Body of pancreas (tissue), 4 donors: Measurements from ENCODE around the gene ARHGAP27.

Experiments used
- POLR2A ChIP-seq, 3 donors: fragments of 450-650 bp; IDR thresholded peaks; one replicate each; pipeline ENCODE4 v1.6.1; 2016; ENCODE audit warnings: antibody characterized with exemption in 3 of 3, mild to moderate bottlenecking in 2 of 3
- TF ChIP-seq, protein P1 (sequence below), 7 experiments: fragments of 450-650 bp in 4 of 7; fragments of 200-600 bp in 3 of 7; sonication (generic) in 3 of 7; IDR thresholded peaks; one replicate each; pipeline ENCODE4 v1.5.1; 2016 to 2019; ENCODE audit warnings: antibody characterized with exemption in 7 of 7

DNA sequence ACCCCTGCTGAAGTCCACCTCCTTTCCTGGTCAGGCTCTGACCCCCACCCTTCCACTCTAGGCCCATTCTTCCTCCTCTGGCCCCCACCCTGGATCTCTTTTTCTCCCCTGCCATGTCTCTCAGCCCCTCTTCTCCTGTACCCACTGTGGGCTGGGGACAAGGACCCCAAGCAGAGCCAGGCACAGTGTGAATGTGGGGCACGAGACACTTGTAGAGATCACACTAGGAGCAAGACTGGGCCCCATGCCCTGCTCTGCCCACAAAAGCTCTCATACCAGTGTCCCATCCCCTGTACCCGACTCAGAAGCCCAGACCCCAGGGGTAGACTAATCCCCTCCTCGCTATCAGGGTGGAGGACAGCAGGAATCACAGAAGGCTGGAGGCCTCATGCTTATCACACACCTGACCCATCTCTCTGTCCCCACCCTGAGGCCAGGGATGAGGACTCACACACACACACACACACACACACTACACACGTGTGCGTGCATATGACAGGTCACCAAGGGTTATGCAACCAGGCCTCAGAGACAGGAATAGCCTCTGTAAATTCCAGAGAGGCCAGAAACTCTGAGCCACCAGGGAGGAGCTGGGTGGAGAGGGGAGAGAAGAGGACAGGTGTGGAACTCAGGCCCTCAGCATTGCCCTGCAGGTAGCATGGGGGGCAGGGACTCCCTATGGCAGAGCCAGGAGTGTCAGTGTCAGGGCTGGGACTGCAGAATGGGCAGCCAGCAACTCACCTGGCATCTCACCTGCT, 21.1 kb downstream of the ARHGAP27 start:
- TF ChIP-seq, protein P1, sequence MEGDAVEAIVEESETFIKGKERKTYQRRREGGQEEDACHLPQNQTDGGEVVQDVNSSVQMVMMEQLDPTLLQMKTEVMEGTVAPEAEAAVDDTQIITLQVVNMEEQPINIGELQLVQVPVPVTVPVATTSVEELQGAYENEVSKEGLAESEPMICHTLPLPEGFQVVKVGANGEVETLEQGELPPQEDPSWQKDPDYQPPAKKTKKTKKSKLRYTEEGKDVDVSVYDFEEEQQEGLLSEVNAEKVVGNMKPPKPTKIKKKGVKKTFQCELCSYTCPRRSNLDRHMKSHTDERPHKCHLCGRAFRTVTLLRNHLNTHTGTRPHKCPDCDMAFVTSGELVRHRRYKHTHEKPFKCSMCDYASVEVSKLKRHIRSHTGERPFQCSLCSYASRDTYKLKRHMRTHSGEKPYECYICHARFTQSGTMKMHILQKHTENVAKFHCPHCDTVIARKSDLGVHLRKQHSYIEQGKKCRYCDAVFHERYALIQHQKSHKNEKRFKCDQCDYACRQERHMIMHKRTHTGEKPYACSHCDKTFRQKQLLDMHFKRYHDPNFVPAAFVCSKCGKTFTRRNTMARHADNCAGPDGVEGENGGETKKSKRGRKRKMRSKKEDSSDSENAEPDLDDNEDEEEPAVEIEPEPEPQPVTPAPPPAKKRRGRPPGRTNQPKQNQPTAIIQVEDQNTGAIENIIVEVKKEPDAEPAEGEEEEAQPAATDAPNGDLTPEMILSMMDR (IDR thresholded peaks at IDR 0.05): no peak
- no peak for TF ChIP-seq POLR2A (IDR thresholded peaks at IDR 0.05)
